Sigmoid colon (tissue), 7 donors: ENCODE data around the gene KIF19. TPM values are rescaled to one million over a fixed set of nuclear protein-coding genes. Genes with fewer than 3 reads are reported as not detected.

Experiments
- DNase-seq: peaks from one replicate; pipeline ENCODE4 v3.0.0-alpha.2; 2019
- H3K27ac ChIP-seq, 4 donors: fragments of 200-600 bp; sonication (generic); one replicate each; pipeline ENCODE4 v1.5.1; 2016 to 2019; ENCODE audit warnings: mild to moderate bottlenecking in 1 of 4
- H3K27me3 ChIP-seq, 3 donors: fragments of 200-600 bp; sonication (generic); one replicate each; pipeline ENCODE4 v1.5.1; 2019; ENCODE audit warnings: mild to moderate bottlenecking in 1 of 3
- H3K36me3 ChIP-seq, 4 donors: fragments of 200-600 bp; sonication (generic); one replicate each; pipeline ENCODE4 v1.5.1; 2016 to 2019
- H3K4me1 ChIP-seq, 4 donors: fragments of 200-600 bp; sonication (generic); one replicate each; pipeline ENCODE4 v1.5.1; 2017 to 2019
- H3K4me3 ChIP-seq, 4 donors: fragments of 200-600 bp; sonication (generic); one replicate each; pipeline ENCODE4 v1.5.1; 2017 to 2019; ENCODE audit warnings: mild to moderate bottlenecking in 2 of 4, moderate library complexity in 1 of 4
- H3K9me3 ChIP-seq, 4 donors: fragments of 200-600 bp in 3 of 4; sonication (generic) in 3 of 4; one replicate each; pipeline versions ENCODE4 v1.5.1 to v1.6.1; 2013 to 2019
- CTCF ChIP-seq, 4 experiments: fragments of 450-650 bp in 3 of 4; fragments of 200-600 bp in 1 of 4; IDR thresholded peaks; one replicate each; pipeline ENCODE4 v1.5.1; 2016 to 2019; ENCODE audit warnings: antibody characterized with exemption in 4 of 4, mild to moderate bottlenecking in 3 of 4, moderate library complexity in 2 of 4
- EP300 ChIP-seq, 4 donors: sonication (generic); formaldehyde crosslinking; IDR thresholded peaks; one replicate each; pipeline ENCODE4 v1.6.1; 2017; ENCODE audit warnings: antibody characterized with exemption in 4 of 4
- POLR2A ChIP-seq, 2 donors: fragments of 450-650 bp; IDR thresholded peaks; one replicate each; pipeline ENCODE4 v1.6.1; 2016; ENCODE audit warnings: antibody characterized with exemption in 2 of 2, mild to moderate bottlenecking in 2 of 2, moderate library complexity in 2 of 2
- POLR2AphosphoS5 ChIP-seq, 4 donors: sonication (generic); formaldehyde crosslinking; IDR thresholded peaks; one replicate each; pipeline ENCODE4 v1.6.1; 2017; ENCODE audit warnings: antibody characterized with exemption in 4 of 4
- WGBS, 2 donors: extraction: QIAGEN DNeasy Blood & Tissue Kit; methylation state at CpG; one replicate each; pipeline ENCODE4 v1.1.7; 2013; 5-methylcytosine and 5-hydroxymethylcytosine counted together
- intact Hi-C: fragments of 100-400 bp; cut with DNase I; formaldehyde crosslinking; loops from one replicate; pipeline ENCODE4 v1.15.1; 2023
- polyA plus RNA-seq, 3 donors: library from polyadenylated mRNA; stranded (reverse); fragments of 200-250 nt; gene quantifications; one replicate each; pipeline ENCODE4 v1.2.3, GENCODE V29; 2013
- total RNA-seq, 4 donors: library from RNA; depleted of rRNA; stranded (reverse); fragments of >200 nt; gene quantifications; one replicate each; pipeline ENCODE4 v1.1.0, GENCODE V29; 2016
- donor health status: healthy with polysubstance abuse.
- donor health status: Bipolar disorder and iron deficiency.
- donor health status: healthy.

The KIF19 gene
- total and polyA plus RNA-seq, 7 donors = 0.36 to 3.3 (median 0.80) TPM; not detected in 1

- no peak for DNase-seq
- no peak overlapping the region for H3K27ac ChIP-seq
- TF ChIP-seq POLR2A (IDR thresholded peaks at IDR 0.05) (no peak), POLR2AphosphoS5 (IDR thresholded peaks at IDR 0.05) (no peak), CTCF (IDR thresholded peaks at IDR 0.05) (no peak), EP300 (IDR thresholded peaks at IDR 0.05) (no peak)
- 91 to 93% methylated on average over 3 of the region's 3 CpGs for WGBS, 2 donors
- intact Hi-C loops = no loop called here
- H3K27me3 ChIP-seq = peaks cover 11 to 58% (median 33%) of the 10 kb centered on the region in 3 donors
- no peak overlapping the region for H3K4me3 ChIP-seq
- H3K4me1 ChIP-seq = peaks cover 0 to 20% (median 15%) of the 10 kb centered on the region in 4 donors
- no peaks in the 10 kb centered on the region for H3K36me3 ChIP-seq
- H3K9me3 ChIP-seq = no peaks in the 10 kb centered on the region
Observed at GRCh38 chr17:74328487-74328886, 2.5 kb downstream of the KIF19 start.

GRCh38 chr17:74329378-74329777, 3.4 kb downstream of the KIF19 start:
- TF ChIP-seq CTCF (IDR thresholded peaks at IDR 0.05) = no peak
- TF ChIP-seq EP300 (IDR thresholded peaks at IDR 0.05) = no peak
- no peak for TF ChIP-seq POLR2AphosphoS5 (IDR thresholded peaks at IDR 0.05)
- TF ChIP-seq POLR2A (IDR thresholded peaks at IDR 0.05) = no peak
- H3K9me3 ChIP-seq = no peaks in the 10 kb centered on the region
- peaks cover 11 to 58% (median 33%) of the 10 kb centered on the region in 3 donors for H3K27me3 ChIP-seq
- peaks cover 0 to 20% (median 15%) of the 10 kb centered on the region in 4 donors for H3K4me1 ChIP-seq
- H3K4me3 ChIP-seq = no peak overlapping the region
- H3K27ac ChIP-seq = no peak overlapping the region
- intact Hi-C loops = no loop called here
- DNase-seq = no peak
- H3K36me3 ChIP-seq = no peaks in the 10 kb centered on the region
- WGBS, 2 donors = 79 to 80% methylated on average over 3 of the region's 3 CpGs

GRCh38 chr17:74330446-74330845, 4.4 kb downstream of the KIF19 start:
- Histone ChIP-seq H3K27ac (no peak overlapping the region), H3K36me3 (no peaks in the 10 kb centered on the region), H3K9me3 (peaks cover 0 to 2% (median 0%) of the 10 kb centered on the region in 4 donors), H3K27me3 (peaks cover 11 to 47% (median 32%) of the 10 kb centered on the region in 3 donors), H3K4me1 (peaks cover 0 to 15% (median 14%) of the 10 kb centered on the region in 4 donors), H3K4me3 (no peak overlapping the region)
- no peak for TF ChIP-seq POLR2A (IDR thresholded peaks at IDR 0.05)
- no peak for TF ChIP-seq EP300 (IDR thresholded peaks at IDR 0.05)
- TF ChIP-seq CTCF (IDR thresholded peaks at IDR 0.05) = no peak
- TF ChIP-seq POLR2AphosphoS5 (IDR thresholded peaks at IDR 0.05) = no peak
- DNase-seq = no peak
- WGBS, 2 donors = 75 to 88% methylated on average over 8 of the region's 8 CpGs
- intact Hi-C loops = no loop called here

- Histone ChIP-seq H3K4me3 (no peak overlapping the region), H3K4me1 (no peaks in the 10 kb centered on the region), H3K36me3 (no peaks in the 10 kb centered on the region), H3K9me3 (peaks cover 0 to 2% (median 0%) of the 10 kb centered on the region in 4 donors), H3K27me3 (peaks cover 4 to 30% (median 16%) of the 10 kb centered on the region in 3 donors), H3K27ac (no peak overlapping the region)
- DNase-seq = no peak
- WGBS, 2 donors = 65 to 68% methylated on average over 7 of the region's 7 CpGs
- TF ChIP-seq EP300 (IDR thresholded peaks at IDR 0.05) (no peak), CTCF (IDR thresholded peaks at IDR 0.05) (no peak), POLR2AphosphoS5 (IDR thresholded peaks at IDR 0.05) (no peak), POLR2A (IDR thresholded peaks at IDR 0.05) (no peak)
- intact Hi-C loops = no loop called here
Observed at GRCh38 chr17:74332017-74332650, 6.1 kb downstream of the KIF19 start.
